Motor neuron (in vitro differentiated cells): ENCODE results near the gene HOXA7. TPM values are rescaled to one million over a fixed set of nuclear protein-coding genes. Genes with fewer than 3 reads are reported as not detected.

Source experiments
- ATAC-seq, 8 experiments: fragments of 200-7000 bp; cut with Tn5 transposase; replicated peaks in 6 of 8; 2 replicates each; pipeline ENCODE4 v1.8.0; 2021; ENCODE audit warnings: mild to moderate bottlenecking in 8 of 8, moderate library complexity in 8 of 8
- H3K27ac ChIP-seq, 2 donors: fragments of 250-450 bp; sonication (Bioruptor Pico); 2 replicates each; pipeline ENCODE4 v1.9.0; 2021; ENCODE audit warnings: antibody characterized with exemption in 2 of 2, mild to moderate bottlenecking in 2 of 2, moderate library complexity in 1 of 2
- H3K4me1 ChIP-seq, 2 donors: fragments of 250-450 bp; sonication (Bioruptor Pico); replicated peaks in 1 of 2; 2 replicates each; pipeline ENCODE4 v1.6.1; 2021; ENCODE audit warnings: antibody characterized with exemption in 2 of 2, mild to moderate bottlenecking in 2 of 2, moderate library complexity in 1 of 2
- H3K4me3 ChIP-seq, 5 donors: fragments of 250-450 bp; sonication (Bioruptor Pico); 2 replicates each; pipeline ENCODE4 v1.9.0; 2021; ENCODE audit warnings: antibody characterized with exemption in 5 of 5, mild to moderate bottlenecking in 5 of 5, moderate library complexity in 4 of 5
- WGBS, 10 experiments: fragments of 450-650 bp; shearing (Covaris generic); methylation state at CpG; one replicate each; pipeline ENCODE4 v1.0.0; 2022; 5-methylcytosine and 5-hydroxymethylcytosine counted together
- in situ Hi-C, 9 experiments: fragments of 400-800 bp; cut with MboI; loops; one replicate each; pipeline ENCODE4 v1.15.0; 2021; ENCODE audit warnings: low sequenced_read_pairs in 9 of 9, low pct_unique_long_range_greater_than_20kb in 2 of 9; ENCODE audit not compliant: unreplicated experiment in 9 of 9
- total RNA-seq, 8 experiments: library from RNA; unstranded; fragments of 300-600 nt; gene quantifications; 2 replicates each; pipeline versions ENCODE4 v1.2.3 to v1.2.4, GENCODE V29; 2022

HOXA7 gene
- total RNA-seq, 8 experiments from 2014 or later: 4.2 to 20.0 (median 12.2) TPM

- in situ Hi-C loops: no loop called here
- WGBS, 10 experiments: 1 to 97% (median 17%) methylated on average over 1 to 16 of the region's 18 CpGs; no CpG with 5 or more reads in 2 of the 10 experiments
- Histone ChIP-seq H3K4me3 (peak overlapping the region; percentile 46 to 92 (median 69)), H3K4me1 (peaks cover 22 to 44% of the 10 kb centered on the region in 2 donors), H3K27ac (peak overlapping the region; percentile 84 to 93)
- ATAC-seq: peak in 4 of 8 experiments; percentile 1 to 9 (median 4)
Measured at GRCh38 chr7:27133409-27134231, 22.9 kb downstream of the HOXA7 start.

DNA sequence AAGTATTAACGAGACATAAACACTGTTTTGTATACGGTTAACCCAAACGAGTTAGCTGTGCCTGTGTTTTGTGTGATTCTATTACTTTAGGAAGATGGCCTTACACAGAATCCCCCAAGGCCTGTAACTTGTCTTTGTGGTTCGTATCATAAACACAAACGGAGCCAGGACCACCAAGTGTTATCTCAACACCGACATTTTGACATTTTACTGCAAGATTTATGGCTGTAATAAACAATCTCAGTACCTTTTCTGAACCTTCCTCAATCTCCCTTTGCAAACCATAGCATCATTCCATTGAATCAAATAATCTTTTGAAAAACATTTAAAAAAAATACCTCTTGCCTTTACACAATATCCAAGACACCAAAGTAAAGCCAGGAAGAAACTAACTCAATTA lies 23.5 kb downstream of the HOXA7 start:
- Histone ChIP-seq H3K4me1 (peaks cover 22 to 50% of the 10 kb centered on the region in 2 donors), H3K4me3 (peak overlapping the region; percentile 46 to 92 (median 69)), H3K27ac (peak overlapping the region; percentile 84 to 93)
- 0 to 84% (median 63%) methylated on average over 3 to 6 of the region's 6 CpGs; no CpG with 5 or more reads in 3 of the 10 experiments for WGBS, 10 experiments
- no peak for ATAC-seq
- in situ Hi-C loops: no loop called here

DNA sequence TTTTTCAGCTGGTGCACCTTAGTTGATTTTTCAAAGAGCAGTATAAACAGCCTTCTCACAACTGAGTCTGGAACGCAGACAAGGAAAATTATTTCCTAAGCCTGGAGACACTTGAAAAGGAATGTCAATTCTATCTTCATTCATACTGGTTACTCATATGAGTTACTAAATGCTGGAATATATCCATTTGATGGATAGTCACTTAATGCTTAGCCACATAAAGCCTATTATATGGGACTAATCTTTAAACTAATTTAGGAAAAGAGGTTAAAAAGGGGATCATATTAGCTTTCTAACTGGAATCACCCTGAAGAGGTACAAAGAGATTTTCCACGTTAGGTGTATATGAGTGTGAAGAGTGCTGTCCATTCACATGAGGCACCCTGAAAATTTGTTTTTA lies 24.3 kb downstream of the HOXA7 start:
- 6 to 100% (median 60%) methylated on average over 1 to 2 of the region's 2 CpGs; no CpG with 5 or more reads in 2 of the 10 experiments for WGBS, 10 experiments
- ATAC-seq: no peak
- Histone ChIP-seq H3K4me1 (peaks cover 26 to 58% of the 10 kb centered on the region in 2 donors), H3K4me3 (peak overlapping the region; percentile 47 to 92 (median 69)), H3K27ac (peak overlapping the region; percentile 84 to 93)
- in situ Hi-C loops: no loop called here

DNA sequence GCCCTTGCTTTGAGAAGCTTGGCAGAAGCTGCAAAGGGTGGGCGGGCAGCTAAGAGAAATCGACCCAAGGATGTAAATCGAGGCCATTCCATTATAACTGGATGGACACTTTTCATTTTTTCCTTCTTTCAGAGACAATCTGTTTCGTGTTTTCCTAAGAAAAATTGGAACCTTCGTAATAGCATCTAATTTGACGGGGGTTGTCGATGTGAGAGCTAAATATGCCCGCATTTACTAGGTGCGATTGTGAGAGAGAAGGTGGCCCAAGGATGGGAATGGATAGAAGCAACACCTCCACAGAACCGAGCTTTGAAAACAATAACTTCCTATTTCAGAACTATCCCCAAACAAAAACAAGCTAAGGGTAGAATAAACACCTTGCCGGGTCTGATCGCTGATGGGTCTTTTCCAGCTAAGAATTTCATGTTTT lies 25.1 kb downstream of the HOXA7 start:
- H3K27ac ChIP-seq: peak overlapping the region; percentile 84 to 93
- peak overlapping the region; percentile 47 to 92 (median 69) for H3K4me3 ChIP-seq
- in situ Hi-C loops: no loop called here
- ATAC-seq: no peak
- H3K4me1 ChIP-seq: peaks cover 28 to 66% of the 10 kb centered on the region in 2 donors
- 0 to 44% (median 15%) methylated on average over 1 to 12 of the region's 12 CpGs for WGBS, 10 experiments

GRCh38 chr7:27130540-27131389 lies 25.7 kb downstream of the HOXA7 start, which contains the start of gene HOXA4:
HOXA4 (minus strand) TSS chr7:27130757; CDS start chr7:27130733, 24 bp downstream.
- H3K27ac ChIP-seq: peak within 1 kb of the TSS; percentile 93 to 94
- in situ Hi-C loops: no loop called here

DNA sequence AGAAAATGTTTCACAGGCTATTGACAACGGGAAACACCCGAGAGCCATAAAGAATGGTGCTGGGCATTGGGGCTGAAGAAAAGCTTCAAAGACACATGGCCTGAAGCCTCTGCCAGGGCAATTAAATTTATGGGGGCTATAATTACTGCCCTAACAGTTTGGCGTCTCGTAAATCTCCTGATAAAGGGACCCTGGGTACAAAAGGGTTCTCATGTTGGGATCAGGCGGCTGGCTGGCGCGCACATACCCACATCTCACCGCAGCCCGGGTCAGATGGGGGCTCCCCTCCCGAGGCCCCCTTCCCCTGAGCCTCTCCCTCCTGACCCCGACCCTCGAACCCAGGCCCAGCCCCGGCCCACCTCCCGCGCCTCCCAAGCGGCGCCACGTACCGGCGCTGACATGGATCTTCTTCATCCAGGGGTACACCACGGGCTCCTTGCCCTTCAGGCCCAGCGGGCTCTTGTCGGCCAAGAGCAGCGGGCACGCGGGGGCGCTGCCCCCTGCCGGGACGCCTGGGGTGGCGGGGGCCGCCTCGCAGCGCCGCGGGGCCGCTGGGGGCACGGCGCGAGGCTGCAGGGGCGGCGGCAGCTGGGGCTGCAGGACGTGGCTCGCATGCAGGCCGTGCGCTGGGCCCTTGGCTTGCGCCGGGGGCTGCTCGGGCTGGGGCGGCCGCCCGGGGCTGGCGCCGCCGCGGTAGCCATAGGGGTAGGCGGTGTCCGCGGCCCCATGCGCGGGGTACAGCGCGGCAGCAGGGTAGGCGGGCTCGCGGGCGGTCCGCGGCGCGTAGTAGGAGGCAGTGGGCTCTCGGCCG lies 26.5 kb downstream of the HOXA7 start:
- in situ Hi-C loops: no loop called here
- Histone ChIP-seq H3K27ac (peak overlapping the region; percentile 92 to 94), H3K4me3 (peak overlapping the region; percentile 47 to 92 (median 69)), H3K4me1 (peaks cover 28 to 71% of the 10 kb centered on the region in 2 donors)
- 0 to 71% (median 69%) methylated on average over 2 to 4 of the region's 72 CpGs; no CpG with 5 or more reads in 7 of the 10 experiments for WGBS, 10 experiments
- ATAC-seq: peak; percentile 32 to 58 (median 40)

More at GRCh38 chr7:27130540-27131389, 25.7 kb downstream of the HOXA7 start, which contains the start of gene HOXA4:
- Histone ChIP-seq H3K4me1 (peaks cover 27 to 71% of the 10 kb centered on the region in 2 donors), H3K4me3 (peak within 1 kb of the TSS; percentile 47 to 92 (median 69))
- ATAC-seq: peak; percentile 76 to 93 (median 86)
- WGBS, 10 experiments: 0 to 4% (median 1%) methylated on average over 1 to 7 of the region's 67 CpGs; no CpG with 5 or more reads in 4 of the 10 experiments

- H3K27ac ChIP-seq: peak overlapping the region; percentile 92 to 94
- peaks cover 25 to 70% of the 10 kb centered on the region in 2 donors for H3K4me1 ChIP-seq
- 1 to 100% (median 80%) methylated on average over 1 to 15 of the region's 28 CpGs; no CpG with 5 or more reads in 3 of the 10 experiments for WGBS, 10 experiments
- in situ Hi-C loops: no loop called here
- no peak for ATAC-seq
- H3K4me3 ChIP-seq: peak overlapping the region; percentile 47 to 92 (median 69)
Measured at GRCh38 chr7:27128776-27129728, 27.4 kb downstream of the HOXA7 start.

DNA sequence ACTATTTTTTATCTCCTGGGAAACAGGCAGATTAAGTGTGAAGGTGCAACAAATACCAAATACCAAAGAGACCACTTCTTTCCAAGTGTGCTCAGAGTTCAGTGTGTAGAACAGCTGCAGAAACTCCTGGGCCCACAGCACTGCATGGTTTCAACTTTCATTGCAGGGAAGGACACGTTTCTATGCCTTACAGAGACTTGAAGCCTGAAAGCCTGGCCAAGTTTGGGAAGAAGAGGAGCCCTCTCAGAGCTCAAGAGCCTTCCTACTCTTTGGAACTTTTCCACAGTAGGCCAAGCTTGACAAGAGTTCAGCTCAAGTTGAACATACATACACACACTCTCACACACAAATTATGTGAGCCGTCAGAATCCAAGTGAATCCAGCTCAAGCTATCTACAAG lies 28.4 kb downstream of the HOXA7 start:
- ATAC-seq: no peak
- WGBS, 10 experiments: 0 to 100% (median 23%) methylated on average over 1 to 2 of the region's 2 CpGs; no CpG with 5 or more reads in 1 of the 10 experiments
- peak overlapping the region in 4 of 5 donors; percentile 53 to 92 (median 75) for H3K4me3 ChIP-seq
- H3K4me1 ChIP-seq: peaks cover 22 to 69% of the 10 kb centered on the region in 2 donors
- H3K27ac ChIP-seq: peak overlapping the region in 1 of 2 donors; percentile 94
- in situ Hi-C loops: no loop called here

- peak overlapping the region; percentile 94 to 95 for H3K27ac ChIP-seq
- in situ Hi-C loops: no loop called here
- peaks cover 22 to 68% of the 10 kb centered on the region in 2 donors for H3K4me1 ChIP-seq
- ATAC-seq: no peak
- H3K4me3 ChIP-seq: peak overlapping the region; percentile 8 to 69 (median 10)
- WGBS, 10 experiments: 0 to 58% (median 0%) methylated on average over 1 to 3 of the region's 3 CpGs; no CpG with 5 or more reads in 1 of the 10 experiments
Measured at GRCh38 chr7:27126596-27127327, 29.7 kb downstream of the HOXA7 start.

GRCh38 chr7:27125986-27126394 lies 30.5 kb downstream of the HOXA7 start:
- no peak for ATAC-seq
- 0 to 80% (median 47%) methylated on average over 2 to 5 of the region's 5 CpGs; no CpG with 5 or more reads in 3 of the 10 experiments for WGBS, 10 experiments
- in situ Hi-C loops: no loop called here
- peak overlapping the region; percentile 10 to 69 (median 11) for H3K4me3 ChIP-seq
- H3K4me1 ChIP-seq: peaks cover 22 to 76% of the 10 kb centered on the region in 2 donors
- H3K27ac ChIP-seq: peak overlapping the region; percentile 94 to 95
